Measurements from ENCODE around the gene TMCO4.

TMCO4 gene

GRCh38 chr1:19715334-19716203 lies 84.1 kb downstream of the TMCO4 start:
- DNase-seq (ENCODE audit: low read depth) = peak; percentile 52

- DNase-seq (ENCODE audit: low read depth) = no peak
These were observed 86.8 kb downstream of the TMCO4 start for GRCh38 chr1:19712928-19713327.

GRCh38 chr1:19710825-19711611 lies 88.7 kb downstream of the TMCO4 start:
- no peak for DNase-seq (ENCODE audit: low read depth)

GRCh38 chr1:19709260-19709793 lies 90.4 kb downstream of the TMCO4 start:
- no peak for DNase-seq (ENCODE audit: low read depth)

- no peak for DNase-seq (ENCODE audit: low read depth)
These were observed 91.1 kb downstream of the TMCO4 start for GRCh38 chr1:19708567-19709110.

- DNase-seq (ENCODE audit: low read depth) = no peak
These were observed 93.6 kb downstream of the TMCO4 start for GRCh38 chr1:19706136-19706535.

- DNase-seq (ENCODE audit: low read depth) = no peak
These were observed 94.3 kb downstream of the TMCO4 start for GRCh38 chr1:19705464-19705863.

- DNase-seq (ENCODE audit: low read depth) = peak; percentile 38
These were observed 95.2 kb downstream of the TMCO4 start for GRCh38 chr1:19704247-19705113.

GRCh38 chr1:19703280-19703679 lies 96.4 kb downstream of the TMCO4 start:
- DNase-seq (ENCODE audit: low read depth) = no peak

GRCh38 chr1:19700079-19700777 lies 99.5 kb downstream of the TMCO4 start:
- DNase-seq (ENCODE audit: low read depth) = no peak

GRCh38 chr1:19698181-19698580 lies 101.5 kb downstream of the TMCO4 start:
- no peak for DNase-seq (ENCODE audit: low read depth)

- no peak for DNase-seq (ENCODE audit: low read depth)
These were observed 102.9 kb downstream of the TMCO4 start for GRCh38 chr1:19696820-19697219.

- DNase-seq (ENCODE audit: low read depth) = no peak
These were observed 103.9 kb downstream of the TMCO4 start for GRCh38 chr1:19695772-19696171.

GRCh38 chr1:19694298-19694697 lies 105.4 kb downstream of the TMCO4 start:
- DNase-seq (ENCODE audit: low read depth) = no peak

- no peak for DNase-seq (ENCODE audit: low read depth)
These were observed 109.4 kb downstream of the TMCO4 start for GRCh38 chr1:19690342-19690741.

- no peak for DNase-seq (ENCODE audit: low read depth)
These were observed 109.9 kb downstream of the TMCO4 start for GRCh38 chr1:19689856-19690255.

- no peak for DNase-seq (ENCODE audit: low read depth)
These were observed 110.5 kb downstream of the TMCO4 start for GRCh38 chr1:19689085-19689757.

- DNase-seq (ENCODE audit: low read depth) = peak; percentile 20
These were observed 111.5 kb downstream of the TMCO4 start for GRCh38 chr1:19688041-19688842.

GRCh38 chr1:19687414-19687813 lies 112.3 kb downstream of the TMCO4 start:
- no peak for DNase-seq (ENCODE audit: low read depth)

- DNase-seq (ENCODE audit: low read depth) = no peak
These were observed 113.7 kb downstream of the TMCO4 start for GRCh38 chr1:19685994-19686393.
